Stimulated activated CD4-positive, alpha-beta T cell treated with anti-CD3 and anti-CD28 coated beads, Interleukin-1b, Interleukin-23, amount 100 ng/mL, for 48 hours (primary cell): Measurements from ENCODE around the gene POLE.

Experiments used
- DNase-seq: peaks from one replicate; pipeline ENCODE4 v3.0.0-alpha.2; 2020

Gene POLE

GRCh38 chr12:132574271-132574996 is 112.7 kb downstream of the POLE start:
- no peak for DNase-seq
